Endothelial cell of hepatic sinusoid (primary cell): Measurements from ENCODE around the gene DNM2.

Experiments
- in situ Hi-C: cut with HindIII; loops from 2 replicates; pipeline ENCODE4 v1.10.0; 2017; ENCODE audit warnings: low sequenced_read_pairs

DNM2 gene

DNA sequence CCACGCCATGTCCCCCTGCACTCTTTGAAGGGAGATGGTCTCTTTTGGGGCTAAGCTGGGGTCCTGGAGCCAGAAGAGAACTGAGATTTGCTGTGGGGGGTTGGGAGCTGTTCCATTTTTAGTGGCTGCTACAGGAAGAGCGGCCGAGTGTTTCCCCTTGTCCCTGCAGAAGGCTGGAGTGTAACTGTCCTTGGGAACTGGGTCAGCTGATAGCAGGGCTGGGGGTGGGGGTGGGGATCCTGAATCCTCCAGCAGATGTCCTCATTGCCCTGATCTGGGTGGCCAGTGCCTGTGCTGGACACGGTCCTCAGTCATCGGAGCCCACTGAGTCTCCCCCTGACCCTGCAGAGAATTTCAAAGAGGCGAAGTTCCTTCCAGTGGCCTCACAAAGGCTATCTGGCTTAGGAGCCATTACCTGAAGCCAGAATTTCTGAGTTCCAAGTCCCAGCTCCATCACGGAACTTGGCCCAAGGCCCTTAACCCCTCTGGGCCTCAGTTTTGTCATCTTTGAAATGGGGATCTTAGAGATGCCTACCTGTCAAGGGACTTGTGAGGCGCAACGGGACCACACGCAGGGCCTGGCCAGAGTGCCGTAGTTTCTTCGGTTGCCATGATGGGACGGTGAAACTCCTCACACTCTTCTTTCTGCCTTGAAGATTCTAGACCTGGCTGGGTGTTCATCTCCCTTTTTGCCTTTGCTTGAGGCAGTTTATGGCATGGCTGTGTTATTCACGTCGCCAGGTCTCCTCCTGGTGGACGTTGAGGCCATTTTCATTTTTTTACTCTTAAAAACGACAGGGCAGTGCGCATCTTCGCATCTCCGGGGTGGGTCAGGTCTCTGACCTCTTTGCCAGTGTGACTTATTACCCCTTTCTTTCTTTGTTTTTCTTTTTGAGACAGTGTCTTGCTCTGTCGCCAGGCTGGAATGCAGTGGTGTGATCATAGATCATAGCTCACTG lies 51.9 kb downstream of the DNM2 start:
- in situ Hi-C loops: no loop called here

DNA sequence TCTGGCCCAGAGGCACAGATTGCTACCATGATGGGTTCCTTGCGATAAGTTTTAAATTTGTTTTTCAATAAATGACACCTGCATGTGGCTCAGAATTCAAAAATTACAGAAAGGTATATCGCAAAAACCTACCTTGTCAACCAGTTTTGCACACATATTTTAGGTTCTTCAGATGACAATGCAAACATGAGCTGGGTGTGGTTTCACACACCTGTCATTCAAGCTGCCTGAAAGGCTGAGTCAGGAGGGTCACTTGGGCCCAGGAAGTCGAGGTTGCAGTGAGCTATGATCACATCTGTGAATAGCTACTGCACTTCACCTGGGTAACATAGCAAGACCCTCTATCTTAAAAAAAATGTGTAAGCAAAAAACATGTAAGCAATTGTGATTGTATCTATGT lies 56.1 kb downstream of the DNM2 start:
- in situ Hi-C loops: no loop called here

DNA sequence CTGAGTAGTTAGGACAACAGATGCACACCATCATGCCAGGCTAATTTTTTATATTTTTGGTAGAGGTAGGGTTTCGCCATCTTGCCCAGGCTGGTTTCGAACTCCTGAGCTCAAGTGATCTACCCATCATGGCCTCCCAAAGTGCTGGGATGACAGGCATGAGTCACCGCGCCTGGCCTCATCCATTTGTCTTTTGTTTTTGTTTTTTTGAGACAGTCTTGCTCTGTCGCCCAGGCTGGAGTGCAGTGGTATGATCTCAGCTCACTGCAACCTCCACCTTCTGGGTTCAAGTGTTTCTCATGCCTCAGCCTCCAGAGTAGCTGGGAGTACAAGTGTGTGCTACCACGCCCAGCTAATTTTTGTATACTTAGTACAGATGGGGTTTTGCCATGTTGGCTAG lies 57.0 kb downstream of the DNM2 start:
- in situ Hi-C loops: no loop called here

DNA sequence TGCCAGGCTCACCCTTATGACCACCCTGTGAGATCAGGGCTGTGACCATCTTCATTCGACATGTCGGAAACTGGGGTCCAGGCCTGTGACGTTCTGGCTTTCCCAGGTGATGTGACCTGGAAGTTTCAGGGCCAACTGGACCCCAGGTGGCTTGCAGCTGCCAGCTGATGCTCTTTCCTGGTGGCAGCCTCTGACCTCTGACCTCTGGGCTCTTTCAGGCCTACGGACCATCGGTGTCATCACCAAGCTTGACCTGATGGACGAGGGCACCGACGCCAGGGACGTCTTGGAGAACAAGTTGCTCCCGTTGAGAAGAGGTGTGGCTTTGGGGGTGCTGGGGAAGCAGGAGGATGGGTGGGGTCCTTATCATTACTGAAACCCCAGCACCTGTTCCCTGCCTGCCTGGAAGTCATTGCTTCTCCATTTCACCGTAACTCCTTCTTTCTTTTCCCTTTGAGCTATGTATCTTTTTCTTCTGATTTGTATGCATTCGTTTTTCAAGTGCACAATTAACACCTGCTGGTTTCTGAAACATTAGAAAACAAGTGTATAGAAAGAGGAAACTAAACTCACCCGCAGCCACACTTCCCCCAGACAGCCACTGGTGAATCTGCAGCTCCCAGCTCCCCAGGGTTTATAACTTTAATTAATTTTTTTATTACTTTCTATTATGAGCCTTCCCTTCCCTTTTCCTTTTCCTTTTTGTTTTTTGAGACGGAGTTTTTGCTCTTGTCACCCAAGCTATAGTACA lies 59.2 kb downstream of the DNM2 start:
- in situ Hi-C loops: no loop called here

DNA sequence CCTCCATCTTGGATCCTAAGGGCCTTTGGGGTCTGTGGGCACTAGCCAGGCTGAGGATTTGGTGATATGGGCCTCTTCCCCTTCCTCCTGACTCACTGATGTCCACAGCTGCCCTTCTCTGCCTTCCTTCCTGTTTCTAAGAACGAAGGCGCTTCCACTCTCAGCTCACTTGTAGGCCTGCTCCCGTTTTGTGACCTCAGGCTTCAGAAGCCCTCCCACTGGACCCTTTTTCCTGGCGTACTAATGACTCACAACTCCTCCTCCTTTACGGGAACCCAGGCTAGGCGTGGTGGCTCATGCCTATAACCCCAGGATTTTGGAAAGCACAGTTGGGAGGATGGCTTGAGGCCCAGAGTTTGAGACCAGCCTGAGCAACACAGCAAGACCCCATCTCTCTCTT lies 62.5 kb downstream of the DNM2 start:
- in situ Hi-C loops: no loop called here

DNA sequence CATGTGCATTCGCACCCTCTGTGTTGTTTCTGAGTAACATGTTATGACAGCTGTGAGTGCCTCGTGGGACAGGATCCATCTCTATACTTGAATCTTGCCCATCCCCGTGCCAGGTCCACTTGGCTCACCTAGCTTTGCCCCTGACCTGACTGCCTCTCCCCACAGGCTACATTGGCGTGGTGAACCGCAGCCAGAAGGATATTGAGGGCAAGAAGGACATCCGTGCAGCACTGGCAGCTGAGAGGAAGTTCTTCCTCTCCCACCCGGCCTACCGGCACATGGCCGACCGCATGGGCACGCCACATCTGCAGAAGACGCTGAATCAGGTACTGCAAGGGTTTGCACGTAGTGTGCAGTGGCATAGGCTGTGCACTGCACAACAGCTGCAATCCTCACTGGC lies 64.9 kb downstream of the DNM2 start:
- in situ Hi-C loops: no loop called here

DNA sequence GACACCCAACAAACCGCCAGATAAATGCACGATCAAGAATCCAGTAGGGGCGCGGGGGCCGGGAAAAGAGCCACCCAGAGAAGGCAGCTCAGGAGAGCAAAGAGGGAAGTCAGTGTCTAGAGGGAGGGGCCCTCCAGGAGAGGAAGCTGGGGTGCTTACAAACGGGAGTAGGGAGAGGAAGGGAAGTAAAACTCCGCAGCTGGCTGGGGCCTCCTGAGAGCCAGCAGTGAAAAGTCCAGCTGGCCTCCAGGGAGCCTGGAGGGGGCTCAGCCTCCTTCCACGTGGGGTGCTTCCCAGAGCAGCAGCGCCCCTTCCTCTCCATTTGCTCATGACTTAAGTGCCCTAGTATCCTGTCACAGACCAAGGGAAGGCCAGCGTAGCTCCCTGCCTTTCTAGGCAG lies 66.4 kb downstream of the DNM2 start:
- in situ Hi-C loops: no loop called here

DNA sequence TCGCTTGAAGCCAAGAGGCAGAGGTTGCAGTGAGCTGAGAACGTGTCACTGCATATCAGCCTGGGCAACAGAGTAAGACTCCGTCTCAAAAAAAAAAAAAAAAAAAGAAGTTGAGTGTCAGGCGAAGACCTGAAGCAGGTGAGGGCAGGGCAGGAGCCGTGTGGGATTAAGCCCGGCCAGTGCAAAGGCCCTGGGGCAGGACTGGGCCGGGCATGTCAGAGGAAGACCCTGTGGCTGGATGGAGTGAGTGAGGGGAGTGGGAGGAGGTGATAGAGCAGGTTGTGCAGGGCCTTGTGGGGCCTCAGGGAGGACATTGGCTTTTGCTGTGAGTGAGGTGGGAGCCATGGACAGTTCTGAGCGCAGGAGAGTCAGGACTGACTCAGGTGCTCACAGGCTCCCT lies 70.3 kb downstream of the DNM2 start:
- in situ Hi-C loops: no loop called here

DNA sequence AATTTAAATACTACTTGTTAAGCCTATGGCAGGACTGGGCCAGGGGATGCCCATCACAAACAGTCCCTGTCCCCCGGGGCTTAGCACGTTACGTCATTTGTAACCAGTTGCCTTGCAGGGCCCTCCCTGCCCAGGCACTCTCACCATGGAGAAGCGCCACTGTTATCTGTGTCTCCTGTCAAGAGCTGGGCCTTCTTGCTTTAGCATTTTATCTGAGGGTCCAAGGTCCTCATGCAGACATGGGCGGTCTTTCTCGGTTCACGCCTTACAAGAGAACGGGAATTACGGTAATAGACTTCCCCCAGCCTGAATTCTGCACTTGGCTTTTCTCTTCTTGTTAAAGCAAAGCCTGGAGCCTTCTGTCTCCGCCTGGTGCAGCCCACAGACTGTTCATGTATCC lies 72.0 kb downstream of the DNM2 start:
- in situ Hi-C loops: no loop called here

DNA sequence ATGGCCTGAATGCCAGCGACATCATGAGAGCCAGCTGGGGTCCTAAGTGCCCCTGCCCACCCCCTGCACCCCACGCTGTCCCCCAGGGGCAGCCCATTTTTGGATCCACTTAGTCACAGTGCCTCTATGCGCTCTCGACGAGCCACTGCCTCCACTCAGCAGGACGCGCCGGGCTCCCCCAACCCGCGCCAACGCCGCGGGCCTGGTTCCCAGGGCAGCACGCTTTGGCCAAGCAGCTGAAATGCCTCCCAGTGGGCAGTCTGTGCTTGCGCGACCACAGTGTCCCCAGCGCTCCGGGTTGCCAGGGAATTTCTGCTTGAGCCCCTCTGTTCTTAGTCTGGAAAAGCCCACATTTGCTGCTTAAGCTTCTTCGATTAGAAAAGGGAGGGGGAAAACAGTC lies 78.8 kb downstream of the DNM2 start:
- in situ Hi-C loops: no loop called here

DNA sequence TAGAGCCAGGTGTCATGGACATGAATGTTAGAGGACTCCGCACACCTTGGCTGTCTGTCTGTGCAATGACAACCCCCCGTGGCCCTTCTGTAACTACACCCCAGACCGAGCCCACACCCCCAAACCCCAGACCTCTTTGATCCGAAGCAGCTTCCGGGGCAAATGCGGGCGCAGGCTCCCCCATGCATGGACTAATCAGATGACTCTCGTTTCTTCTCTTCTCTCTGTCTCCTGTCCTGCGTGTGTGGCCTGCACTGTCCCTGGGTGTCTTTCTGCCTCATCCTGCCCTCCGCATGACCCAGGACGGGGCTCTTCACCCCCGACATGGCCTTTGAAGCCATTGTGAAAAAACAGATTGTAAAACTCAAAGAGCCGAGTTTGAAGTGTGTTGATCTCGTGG lies 79.2 kb downstream of the DNM2 start:
- in situ Hi-C loops: no loop called here

DNA sequence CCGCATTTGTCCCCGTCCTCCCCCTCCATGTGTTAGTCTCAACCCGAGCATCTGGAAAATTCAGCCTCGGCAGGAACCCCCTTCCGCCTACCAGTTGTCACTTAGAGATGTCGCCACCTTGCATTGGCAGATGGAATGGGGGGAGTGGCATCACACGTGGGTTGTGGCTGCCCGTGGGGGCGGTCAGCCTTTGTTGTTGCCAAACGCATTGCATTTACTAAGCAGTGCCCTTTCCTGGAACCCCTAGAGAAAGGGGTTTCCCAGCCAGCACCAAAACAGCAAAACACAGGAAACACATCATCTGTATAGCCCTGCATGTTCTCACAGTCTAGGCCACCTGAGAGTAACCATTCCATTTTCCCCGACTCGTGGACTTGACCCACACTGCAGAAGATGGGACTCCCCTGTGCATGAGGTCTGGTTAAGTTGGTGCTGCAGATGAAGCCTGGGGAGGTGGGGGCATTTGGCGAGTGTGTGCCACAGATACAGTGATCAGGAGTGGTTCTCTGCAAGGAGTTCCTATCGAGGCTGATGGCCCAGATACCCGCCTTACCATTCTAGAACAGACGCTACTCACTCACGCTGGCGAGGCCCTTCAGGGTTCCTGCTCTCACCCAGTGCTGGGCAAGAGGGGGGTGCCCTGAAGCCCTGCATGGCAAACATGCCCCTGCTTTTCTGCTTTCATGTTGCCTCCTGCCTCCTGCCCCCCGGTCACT lies 79.8 kb downstream of the DNM2 start:
- in situ Hi-C loops: no loop called here

DNA sequence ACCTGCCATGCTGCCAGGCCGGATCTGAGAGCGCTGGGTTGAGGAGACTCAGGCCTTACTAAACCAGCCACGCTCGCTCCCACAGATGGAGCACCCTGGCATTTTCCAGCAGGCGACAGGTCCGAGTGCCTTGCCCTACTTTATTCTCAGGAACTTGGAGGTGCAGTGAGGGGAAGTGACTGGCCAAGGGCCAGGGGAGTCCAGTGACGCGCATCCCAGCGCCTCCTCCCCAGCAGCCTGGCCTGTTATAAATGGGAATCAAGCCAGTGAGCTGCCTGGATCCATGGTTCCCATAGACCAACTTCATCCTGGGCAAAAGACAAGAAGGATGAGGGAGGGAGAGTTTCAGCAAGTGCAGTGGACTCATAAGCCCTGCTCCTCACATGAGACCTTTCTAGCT lies 82.6 kb downstream of the DNM2 start:
- in situ Hi-C loops: no loop called here

DNA sequence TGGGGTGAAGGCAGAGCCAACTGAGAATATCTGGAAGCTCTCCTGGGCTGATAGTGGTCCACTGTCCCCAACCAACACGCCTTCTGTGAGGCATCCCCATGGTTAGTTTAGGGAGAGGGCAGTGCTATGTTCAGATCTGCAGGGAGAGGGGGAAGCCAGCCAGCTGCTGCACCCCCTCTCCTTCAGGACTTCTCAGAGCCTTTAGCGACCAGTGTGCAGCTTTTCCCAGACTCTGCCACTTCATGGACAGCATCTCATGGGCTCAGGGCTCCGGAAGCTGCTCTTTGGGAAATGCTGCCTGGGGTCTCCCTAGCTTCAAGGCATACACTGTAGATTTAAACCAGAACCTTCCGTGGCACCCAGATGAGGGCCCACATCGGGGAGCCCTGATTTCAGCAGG lies 84.6 kb downstream of the DNM2 start:
- in situ Hi-C loops: no loop called here

DNA sequence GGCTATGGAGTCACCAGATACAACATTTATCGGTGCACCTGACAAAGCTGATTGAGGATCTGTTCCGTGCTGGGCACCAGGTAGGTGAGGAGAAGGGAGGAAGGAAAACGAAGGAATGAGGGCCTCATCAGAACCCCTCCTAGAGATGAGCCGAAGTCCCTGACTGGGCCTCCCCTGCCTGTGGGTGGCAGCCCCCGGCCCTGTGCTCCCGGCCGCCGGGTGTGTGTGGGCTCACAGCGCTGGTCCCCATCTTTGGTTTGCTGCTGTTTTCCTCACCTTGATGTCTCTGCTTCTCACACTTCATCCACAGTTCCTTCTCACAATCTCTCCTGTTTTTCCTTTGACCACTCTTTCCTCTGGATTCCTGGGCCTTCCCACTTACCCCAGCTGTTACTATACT lies 85.4 kb downstream of the DNM2 start:
- in situ Hi-C loops: no loop called here

DNA sequence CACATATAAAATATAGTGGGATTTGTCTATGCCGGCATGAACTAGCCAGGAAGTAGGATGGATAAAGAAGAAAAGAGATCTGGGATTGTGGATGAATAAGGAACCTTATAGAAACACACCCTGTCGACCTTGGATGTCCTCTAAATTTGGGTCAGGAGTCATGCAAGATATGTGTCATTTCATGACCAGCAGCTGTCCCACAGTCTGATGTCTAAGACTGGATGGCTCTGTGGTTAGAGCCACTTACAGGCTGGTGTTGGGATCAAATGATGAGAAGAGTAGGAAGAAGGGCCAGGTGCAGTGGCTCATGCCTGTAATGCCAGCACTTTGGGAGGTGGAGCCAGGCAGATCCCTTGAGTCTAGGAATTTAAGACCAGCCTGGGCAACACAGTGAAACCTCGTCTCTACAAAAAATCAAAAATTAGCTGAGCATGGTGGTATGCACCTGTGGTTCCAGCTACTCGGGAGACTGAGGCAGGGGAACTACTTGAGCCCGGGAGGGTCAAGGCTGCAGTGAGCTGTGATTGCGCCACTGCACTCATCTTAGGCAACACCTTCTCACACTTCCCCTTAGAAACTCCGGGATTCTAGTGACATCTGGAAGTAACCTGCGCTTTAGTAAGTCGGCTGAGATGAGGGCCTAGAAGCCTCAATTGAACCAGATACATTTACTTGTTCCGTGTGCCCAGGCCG lies 87.3 kb downstream of the DNM2 start:
- in situ Hi-C loops: no loop called here

DNA sequence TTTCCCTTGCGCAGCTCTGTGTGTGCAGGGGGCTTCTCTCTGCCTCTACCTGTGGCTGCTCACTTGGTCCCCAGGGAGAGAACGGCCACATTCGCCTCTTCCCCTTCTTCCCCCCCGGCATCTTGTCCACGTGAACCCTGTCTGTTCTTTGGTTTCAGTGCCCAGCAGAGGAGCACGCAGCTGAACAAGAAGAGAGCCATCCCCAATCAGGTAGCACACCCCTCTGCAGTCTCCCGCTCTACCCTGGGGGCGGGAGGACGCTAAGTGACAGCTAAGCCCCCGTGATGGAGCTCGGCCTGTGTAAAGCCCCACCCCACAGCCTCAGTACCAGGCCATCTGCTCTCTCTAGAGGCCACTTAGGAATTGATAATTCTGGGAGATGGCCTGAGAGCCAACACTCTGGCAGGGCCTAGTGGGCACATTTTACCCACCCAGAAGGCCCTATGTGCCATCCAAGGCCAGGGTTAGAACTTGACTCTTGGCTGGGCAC lies 87.9 kb downstream of the DNM2 start:
- in situ Hi-C loops: no loop called here

DNA sequence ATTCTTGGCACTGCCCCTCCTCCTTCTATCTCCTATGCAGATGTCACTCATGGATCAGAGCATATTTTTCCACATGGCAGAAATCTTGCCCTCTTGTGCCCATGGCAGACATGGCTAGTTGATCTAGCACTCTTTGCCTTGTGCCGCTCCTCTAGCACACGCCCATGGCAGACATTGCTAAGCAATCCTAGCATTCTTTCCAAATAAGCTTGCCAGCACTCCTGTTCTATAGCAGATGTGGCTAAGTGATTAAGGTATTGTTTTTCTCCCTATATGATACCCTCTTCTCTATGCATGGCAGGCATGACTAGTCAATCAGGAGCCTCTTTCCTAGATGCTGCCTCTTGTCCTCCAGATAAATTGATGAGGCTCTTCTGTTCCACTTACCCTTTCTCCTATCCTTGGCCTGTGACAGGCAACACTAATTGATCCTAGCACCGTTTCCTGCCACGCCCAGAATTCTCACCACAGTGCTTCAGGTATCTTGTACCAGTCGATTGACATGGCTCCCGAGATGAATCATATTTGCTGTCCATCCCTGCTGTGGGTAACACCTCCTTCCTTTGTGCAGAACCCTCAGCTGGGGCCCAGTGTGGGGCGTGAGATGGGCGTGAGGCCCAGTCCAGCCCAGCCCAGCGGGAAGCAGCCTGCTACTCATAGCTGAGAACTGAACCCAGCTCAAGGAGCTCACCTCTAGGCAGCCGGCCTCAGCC lies 91.2 kb downstream of the DNM2 start:
- in situ Hi-C loops: no loop called here

DNA sequence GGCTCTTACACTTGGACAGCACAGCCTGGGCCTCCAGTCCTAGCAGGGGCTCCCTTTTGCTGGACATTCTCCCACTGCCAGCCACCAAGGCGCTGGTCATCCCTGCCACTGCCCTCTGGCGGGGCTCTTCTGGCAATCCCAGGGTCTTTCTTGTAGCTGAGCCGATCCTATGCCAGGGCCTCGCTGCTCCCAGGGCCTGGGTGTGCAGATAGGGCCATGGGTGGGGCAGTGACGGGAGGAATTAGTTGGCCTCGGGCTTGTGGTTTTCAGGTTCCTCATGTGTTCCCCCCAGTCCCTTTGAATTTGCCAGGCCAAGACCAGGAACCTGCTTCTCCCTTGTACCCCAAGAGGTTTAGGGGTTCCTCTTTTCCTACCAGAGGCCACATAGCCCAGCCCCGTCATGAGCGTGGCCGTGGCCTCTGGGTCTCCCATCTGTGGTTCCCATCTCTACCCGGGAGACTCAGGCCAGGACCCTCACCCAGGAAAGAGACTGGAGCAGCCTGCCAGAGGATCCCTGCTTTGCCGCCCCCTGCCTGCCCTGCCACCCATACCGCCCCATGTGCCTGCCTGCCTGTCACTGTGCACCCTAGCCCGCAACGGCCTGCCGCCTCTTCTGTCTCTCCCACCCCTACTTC lies 91.9 kb downstream of the DNM2 start:
- in situ Hi-C loops: no loop called here
